H9 (cell line): ENCODE data around the gene PDE5A. TPM values are rescaled to one million over a fixed set of nuclear protein-coding genes. Genes with fewer than 3 reads are reported as not detected.

ENCODE experiments used
- DNase-seq: peaks from one replicate; pipeline ENCODE4 v3.0.0-alpha.2; 2017
- H2AFZ ChIP-seq: one replicate; pipeline ENCODE4 v1.6.1; 2013; ENCODE audit warnings: mild to moderate bottlenecking, low read length, control low read depth, moderate library complexity
- H2AK5ac ChIP-seq: 2 replicates; pipeline ENCODE4 v1.6.1; 2013; ENCODE audit warnings: low read length, control low read depth, mixed read lengths; ENCODE audit not compliant: insufficient read length
- H2BK120ac ChIP-seq: one replicate; pipeline ENCODE4 v1.6.1; 2013; ENCODE audit warnings: low read depth, mild to moderate bottlenecking, low read length, control low read depth, inconsistent platforms; ENCODE audit not compliant: poor library complexity, severe bottlenecking
- H2BK12ac ChIP-seq: 2 replicates; pipeline ENCODE4 v1.6.1; 2013; ENCODE audit warnings: low read length, control low read depth, mixed read lengths, low read depth; ENCODE audit not compliant: insufficient read length
- H2BK15ac ChIP-seq: 2 replicates; pipeline ENCODE4 v1.6.1; 2013; ENCODE audit warnings: low read depth, low read length, control low read depth
- H2BK20ac ChIP-seq: one replicate; pipeline ENCODE4 v1.6.1; 2013; ENCODE audit warnings: low read depth, mild to moderate bottlenecking, low read length, control low read depth, inconsistent platforms; ENCODE audit not compliant: poor library complexity, severe bottlenecking
- H2BK5ac ChIP-seq: 2 replicates; pipeline ENCODE4 v1.6.1; 2013; ENCODE audit warnings: low read length, control low read depth, mixed read lengths; ENCODE audit not compliant: insufficient read length
- H3K14ac ChIP-seq: 2 replicates; pipeline ENCODE4 v1.6.1; 2013; ENCODE audit warnings: low read length, control low read depth; ENCODE audit not compliant: insufficient read depth
- H3K18ac ChIP-seq: 2 replicates; pipeline ENCODE4 v1.6.1; 2013; ENCODE audit warnings: low read depth, mild to moderate bottlenecking, mixed read lengths, low read length, control low read depth; ENCODE audit not compliant: insufficient read length
- H3K23ac ChIP-seq: 2 replicates; pipeline ENCODE4 v1.6.1; 2013; ENCODE audit warnings: low read length, control low read depth, mixed read lengths, low read depth; ENCODE audit not compliant: insufficient read length
- H3K23me2 ChIP-seq: 2 replicates; pipeline ENCODE4 v1.6.1; 2013; ENCODE audit warnings: low read depth, mild to moderate bottlenecking, mixed read lengths, low read length, control low read depth; ENCODE audit not compliant: insufficient read length, poor library complexity, severe bottlenecking
- H3K27ac ChIP-seq: 2 replicates; pipeline ENCODE4 v1.5.1; 2013; ENCODE audit warnings: low read length, control low read depth, mixed read lengths, low read depth; ENCODE audit not compliant: insufficient read length
- H3K27me3 ChIP-seq: 2 replicates; pipeline ENCODE4 v1.6.1; 2013; ENCODE audit warnings: low read length, control low read depth, inconsistent platforms; ENCODE audit not compliant: insufficient read depth
- H3K4ac ChIP-seq: 2 replicates; pipeline ENCODE4 v1.6.1; 2013; ENCODE audit warnings: low read depth, mild to moderate bottlenecking, control low read depth, inconsistent platforms, low read length, moderate library complexity
- H3K4me1 ChIP-seq: 2 replicates; pipeline ENCODE4 v1.6.1; 2013; ENCODE audit warnings: low read length, control low read depth, inconsistent platforms; ENCODE audit not compliant: insufficient read depth
- H3K4me2 ChIP-seq: 2 replicates; pipeline ENCODE4 v1.6.1; 2013; ENCODE audit warnings: low read length, control low read depth, mixed read lengths; ENCODE audit not compliant: insufficient read length, insufficient read depth
- H3K56ac ChIP-seq: 2 replicates; pipeline ENCODE4 v1.6.1; 2013; ENCODE audit warnings: low read depth, mild to moderate bottlenecking, mixed read lengths, low read length, control low read depth; ENCODE audit not compliant: insufficient read length
- H3K79me1 ChIP-seq: 2 replicates; pipeline ENCODE4 v1.6.1; 2013; ENCODE audit warnings: low read depth, mild to moderate bottlenecking, moderate library complexity, low read length, control low read depth, inconsistent platforms; ENCODE audit not compliant: insufficient read depth, poor library complexity, severe bottlenecking
- H3K79me2 ChIP-seq: 2 replicates; pipeline ENCODE4 v1.6.1; 2013; ENCODE audit warnings: low read length, control low read depth, inconsistent platforms; ENCODE audit not compliant: insufficient read depth
- H3K9ac ChIP-seq: 2 replicates; pipeline ENCODE4 v1.6.1; 2013; ENCODE audit warnings: low read length, control low read depth, mixed read lengths; ENCODE audit not compliant: insufficient read length; ENCODE audit errors: extremely low read depth
- H3K9me3 ChIP-seq: one replicate; pipeline ENCODE4 v1.6.1; 2013; ENCODE audit warnings: low read depth, low read length, inconsistent platforms; ENCODE audit not compliant: control insufficient read depth
- H3T11ph ChIP-seq: one replicate; pipeline ENCODE4 v1.6.1; 2013; ENCODE audit warnings: mild to moderate bottlenecking, low read length, control low read depth, inconsistent platforms
- H4K20me1 ChIP-seq: one replicate; pipeline ENCODE4 v1.6.1; 2013; ENCODE audit not compliant: control insufficient read depth, insufficient read length, insufficient read depth
- H4K5ac ChIP-seq: 2 replicates; pipeline ENCODE4 v1.6.1; 2013; ENCODE audit warnings: low read depth, mild to moderate bottlenecking, mixed read lengths, low read length, control low read depth; ENCODE audit not compliant: insufficient read length
- H4K8ac ChIP-seq: replicated peaks from 2 replicates; pipeline ENCODE4 v1.6.1; 2013; ENCODE audit warnings: low read length, control low read depth, mixed read lengths, low read depth; ENCODE audit not compliant: insufficient read length
- H4K91ac ChIP-seq: 2 replicates; pipeline ENCODE4 v1.6.1; 2013; ENCODE audit warnings: low read depth, mild to moderate bottlenecking, moderate library complexity, mixed read lengths, low read length, control low read depth; ENCODE audit not compliant: insufficient read length
- H3K27ac Mint-ChIP-seq, 3 experiments: 2 replicates in 2 of 3; 3 replicates in 1 of 3; pipeline ENCODE4 v1.8.0; 2020 to 2021; ENCODE audit warnings: mixed read lengths in 3 of 3, mild to moderate bottlenecking in 1 of 3, moderate library complexity in 1 of 3
- H3K27me3 Mint-ChIP-seq: 2 replicates; pipeline ENCODE4 v1.8.0; 2021; ENCODE audit warnings: low read depth, mild to moderate bottlenecking, moderate library complexity, mixed read lengths
- H3K36me3 Mint-ChIP-seq, 3 experiments: 2 replicates in 2 of 3; 3 replicates in 1 of 3; pipeline ENCODE4 v1.8.0; 2020 to 2021; ENCODE audit warnings: low read depth in 3 of 3, mixed read lengths in 3 of 3; ENCODE audit not compliant: insufficient read depth in 1 of 3
- H3K4me1 Mint-ChIP-seq, 2 experiments: 2 replicates each; pipeline ENCODE4 v1.8.0; 2020; ENCODE audit warnings: mixed read lengths in 2 of 2
- H3K4me3 Mint-ChIP-seq, 2 experiments: 2 replicates in 1 of 2; 3 replicates in 1 of 2; pipeline ENCODE4 v1.8.0; 2020 to 2021; ENCODE audit warnings: mild to moderate bottlenecking in 2 of 2, mixed read lengths in 2 of 2, moderate library complexity in 1 of 2
- H3K9me3 Mint-ChIP-seq, 2 experiments: 2 replicates in 1 of 2; 3 replicates in 1 of 2; pipeline ENCODE4 v1.8.0; 2020; ENCODE audit warnings: mild to moderate bottlenecking in 2 of 2, mixed read lengths in 2 of 2, moderate library complexity in 1 of 2
- CTCF ChIP-seq: fragments of 200-600 bp; sonication (generic); conservative IDR thresholded peaks from 3 replicates; pipeline ENCODE4 v1.8.0; 2021; ENCODE audit warnings: antibody characterized with exemption, mild to moderate bottlenecking
- total RNA-seq: library from RNA; stranded (reverse); gene quantifications from 2 replicates; pipeline ENCODE4 v1.2.1, GENCODE V29; 2021

PDE5A gene
- total RNA-seq, 1 experiment from 2014 or later = 15.7 TPM

- TF ChIP-seq CTCF = no peak
- no peak overlapping the region for H3K18ac ChIP-seq
- H3K4me1 ChIP-seq = no peaks in the 10 kb centered on the region
- no peak overlapping the region for H3K9ac ChIP-seq
- no peak overlapping the region for H2AFZ ChIP-seq
- H4K5ac ChIP-seq = no peak overlapping the region
- no peaks in the 10 kb centered on the region for H3K27me3 ChIP-seq
- no peak overlapping the region for H3K4ac ChIP-seq
- H3K36me3 Mint-ChIP-seq = peaks cover 2 to 5% (median 3%) of the 10 kb centered on the region in 3 experiments; a peak in 3 of 7 replicates
- H2AK5ac ChIP-seq = no peak overlapping the region
- no peaks in the 10 kb centered on the region for H3K9me3 Mint-ChIP-seq
- H2BK120ac ChIP-seq = no peak overlapping the region
- H3K56ac ChIP-seq = no peak overlapping the region
- no peak overlapping the region for H3K23ac ChIP-seq
- H2BK5ac ChIP-seq = no peak overlapping the region
- H3K27me3 Mint-ChIP-seq = no peaks in the 10 kb centered on the region
- no peak overlapping the region for H3K14ac ChIP-seq
- no peaks in the 10 kb centered on the region for H3K9me3 ChIP-seq
- H4K91ac ChIP-seq = no peak overlapping the region
- no peak overlapping the region for H3K27ac Mint-ChIP-seq
- H3K4me2 ChIP-seq = no peak overlapping the region
- H2BK15ac ChIP-seq = no peak overlapping the region
- DNase-seq = no peak
- H3K79me1 ChIP-seq = no peaks in the 10 kb centered on the region
- no peak overlapping the region for H2BK12ac ChIP-seq
- no peaks in the 10 kb centered on the region for H4K20me1 ChIP-seq
- H3T11ph ChIP-seq = no peak overlapping the region
- no peak overlapping the region for H3K4me3 Mint-ChIP-seq
- H3K23me2 ChIP-seq = no peaks in the 10 kb centered on the region
- 0 out of 2 replicates have a peak, but pooled peaks cover 2% of the 10 kb centered on the region for H3K79me2 ChIP-seq
- H4K8ac ChIP-seq = no peak overlapping the region
- H3K4me1 Mint-ChIP-seq = peaks cover 6 to 11% of the 10 kb centered on the region in 2 experiments
- no peak overlapping the region for H3K27ac ChIP-seq
- H2BK20ac ChIP-seq = no peak overlapping the region
Measured at GRCh38 chr4:119623025-119623424, 5.6 kb downstream of the PDE5A start.
